IPS-15b (cell line): ENCODE results near the gene THBS4.

Experiments
- H3K27me3 ChIP-seq: one replicate; pipeline ENCODE4 v1.6.1; 2013; ENCODE audit warnings: low read length; ENCODE audit not compliant: control insufficient read depth, insufficient read depth
- H3K36me3 ChIP-seq: one replicate; pipeline ENCODE4 v1.6.1; 2013; ENCODE audit warnings: low read length; ENCODE audit not compliant: control insufficient read depth, insufficient read depth
- H3K4me1 ChIP-seq: one replicate; pipeline ENCODE4 v1.6.1; 2013; ENCODE audit warnings: mild to moderate bottlenecking, low read length; ENCODE audit not compliant: control insufficient read depth, insufficient read depth
- H3K4me3 ChIP-seq: one replicate; pipeline ENCODE4 v1.5.1; 2013; ENCODE audit warnings: low read depth, low read length
- H3K9ac ChIP-seq: one replicate; pipeline ENCODE4 v1.6.1; 2013; ENCODE audit warnings: low read depth, mild to moderate bottlenecking, low read length
- H3K9me3 ChIP-seq: one replicate; pipeline ENCODE4 v1.6.1; 2013; ENCODE audit warnings: mild to moderate bottlenecking, low read length; ENCODE audit not compliant: control insufficient read depth, insufficient read depth

THBS4 gene

GRCh38 chr5:80052464-80052863, 17.3 kb downstream of the THBS4 start:
- H3K9me3 ChIP-seq: no peaks in the 10 kb centered on the region
- H3K4me1 ChIP-seq: peaks cover 9% of the 10 kb centered on the region
- no peaks in the 10 kb centered on the region for H3K36me3 ChIP-seq
- no peaks in the 10 kb centered on the region for H3K27me3 ChIP-seq
- no peak overlapping the region for H3K4me3 ChIP-seq
- H3K9ac ChIP-seq: no peak overlapping the region

GRCh38 chr5:80054682-80055081, 19.5 kb downstream of the THBS4 start:
- H3K27me3 ChIP-seq: no peaks in the 10 kb centered on the region
- no peaks in the 10 kb centered on the region for H3K36me3 ChIP-seq
- no peak overlapping the region for H3K9ac ChIP-seq
- no peak overlapping the region for H3K4me3 ChIP-seq
- H3K4me1 ChIP-seq: peaks cover 9% of the 10 kb centered on the region
- no peaks in the 10 kb centered on the region for H3K9me3 ChIP-seq

- Histone ChIP-seq H3K4me1 (peaks cover 9% of the 10 kb centered on the region), H3K4me3 (peak overlapping the region; percentile 16), H3K36me3 (no peaks in the 10 kb centered on the region), H3K9me3 (no peaks in the 10 kb centered on the region), H3K27me3 (no peaks in the 10 kb centered on the region), H3K9ac (peak overlapping the region; percentile 18)
Observed at GRCh38 chr5:80055491-80056170, 20.5 kb downstream of the THBS4 start.

GRCh38 chr5:80057099-80057498, 22.0 kb downstream of the THBS4 start:
- H3K27me3 ChIP-seq: no peaks in the 10 kb centered on the region
- no peak overlapping the region for H3K9ac ChIP-seq
- H3K4me3 ChIP-seq: no peak overlapping the region
- H3K9me3 ChIP-seq: no peaks in the 10 kb centered on the region
- no peaks in the 10 kb centered on the region for H3K36me3 ChIP-seq
- H3K4me1 ChIP-seq: peaks cover 9% of the 10 kb centered on the region

- H3K27me3 ChIP-seq: no peaks in the 10 kb centered on the region
Observed at GRCh38 chr5:80057921-80058320, 22.8 kb downstream of the THBS4 start.

GRCh38 chr5:80059354-80059980, 24.3 kb downstream of the THBS4 start:
- H3K9ac ChIP-seq: no peak overlapping the region
- no peaks in the 10 kb centered on the region for H3K27me3 ChIP-seq
- peaks cover 9% of the 10 kb centered on the region for H3K4me1 ChIP-seq
- no peaks in the 10 kb centered on the region for H3K36me3 ChIP-seq
- no peaks in the 10 kb centered on the region for H3K9me3 ChIP-seq
- no peak overlapping the region for H3K4me3 ChIP-seq

More at GRCh38 chr5:80057921-80058320, 22.8 kb downstream of the THBS4 start:
- H3K4me1 ChIP-seq: peaks cover 9% of the 10 kb centered on the region
- no peak overlapping the region for H3K4me3 ChIP-seq
- H3K9me3 ChIP-seq: no peaks in the 10 kb centered on the region
- no peak overlapping the region for H3K9ac ChIP-seq
- H3K36me3 ChIP-seq: no peaks in the 10 kb centered on the region

- no peak overlapping the region for H3K4me3 ChIP-seq
- H3K4me1 ChIP-seq: peaks cover 10% of the 10 kb centered on the region
- H3K36me3 ChIP-seq: no peaks in the 10 kb centered on the region
- no peaks in the 10 kb centered on the region for H3K27me3 ChIP-seq
- H3K9me3 ChIP-seq: no peaks in the 10 kb centered on the region
- H3K9ac ChIP-seq: no peak overlapping the region
Observed at GRCh38 chr5:80060966-80061365, 25.8 kb downstream of the THBS4 start.

GRCh38 chr5:80061547-80061946, 26.4 kb downstream of the THBS4 start:
- Histone ChIP-seq H3K4me3 (no peak overlapping the region), H3K9me3 (no peaks in the 10 kb centered on the region), H3K36me3 (no peaks in the 10 kb centered on the region), H3K9ac (no peak overlapping the region), H3K4me1 (peaks cover 6% of the 10 kb centered on the region), H3K27me3 (no peaks in the 10 kb centered on the region)

- Histone ChIP-seq H3K4me3 (no peak overlapping the region), H3K27me3 (no peaks in the 10 kb centered on the region), H3K36me3 (peaks cover 2% of the 10 kb centered on the region), H3K9me3 (no peaks in the 10 kb centered on the region), H3K9ac (no peak overlapping the region), H3K4me1 (peaks cover 6% of the 10 kb centered on the region)
Observed at GRCh38 chr5:80064124-80064523, 29.0 kb downstream of the THBS4 start.

- Histone ChIP-seq H3K36me3 (peaks cover 2% of the 10 kb centered on the region), H3K9ac (no peak overlapping the region), H3K27me3 (no peaks in the 10 kb centered on the region), H3K4me3 (no peak overlapping the region), H3K9me3 (no peaks in the 10 kb centered on the region), H3K4me1 (peaks cover 10% of the 10 kb centered on the region)
Observed at GRCh38 chr5:80067016-80067415, 31.9 kb downstream of the THBS4 start.

GRCh38 chr5:80067531-80068245, 32.5 kb downstream of the THBS4 start:
- H3K4me1 ChIP-seq: peaks cover 10% of the 10 kb centered on the region
- H3K36me3 ChIP-seq: peaks cover 2% of the 10 kb centered on the region
- no peak overlapping the region for H3K9ac ChIP-seq
- no peaks in the 10 kb centered on the region for H3K9me3 ChIP-seq
- no peaks in the 10 kb centered on the region for H3K27me3 ChIP-seq
- no peak overlapping the region for H3K4me3 ChIP-seq

- H3K9ac ChIP-seq: no peak overlapping the region
- H3K27me3 ChIP-seq: no peaks in the 10 kb centered on the region
- H3K4me1 ChIP-seq: peaks cover 10% of the 10 kb centered on the region
- no peaks in the 10 kb centered on the region for H3K9me3 ChIP-seq
- no peak overlapping the region for H3K4me3 ChIP-seq
- H3K36me3 ChIP-seq: peaks cover 2% of the 10 kb centered on the region
Observed at GRCh38 chr5:80068246-80068636, 33.1 kb downstream of the THBS4 start.
